Spinal cord (tissue), 10 donors: Measurements from ENCODE around the gene BCL3. TPM values are rescaled to one million over a fixed set of nuclear protein-coding genes. Genes with fewer than 3 reads are reported as not detected.
A peak's percentile ranks its signal among the peaks of the same experiment; 100 is the strongest.

Experiments used
- DNase-seq, 6 donors: peaks; one replicate each; pipeline versions ENCODE4 v3.0.0 to v3.0.0-alpha.2; 2013 to 2015; ENCODE audit warnings: low spot score in 6 of 6, low read depth in 4 of 6
- H3K27ac ChIP-seq: one replicate; pipeline ENCODE4 v1.5.1; 2013; ENCODE audit warnings: low read depth, low read length, control low read depth
- H3K27me3 ChIP-seq: one replicate; pipeline ENCODE4 v1.6.1; 2013; ENCODE audit warnings: low read length; ENCODE audit not compliant: control insufficient read depth, insufficient read depth
- H3K36me3 ChIP-seq: one replicate; pipeline ENCODE4 v1.6.1; 2013; ENCODE audit warnings: low read length; ENCODE audit not compliant: control insufficient read depth, insufficient read depth
- H3K4me1 ChIP-seq: one replicate; pipeline ENCODE4 v1.6.1; 2013; ENCODE audit warnings: low read length; ENCODE audit not compliant: control insufficient read depth, insufficient read depth
- H3K4me3 ChIP-seq: one replicate; pipeline ENCODE4 v1.5.1; 2013; ENCODE audit warnings: low read depth, low read length, control low read depth
- H3K9me3 ChIP-seq: one replicate; pipeline ENCODE4 v1.6.1; 2013; ENCODE audit warnings: low read length; ENCODE audit not compliant: control insufficient read depth, insufficient read depth
- WGBS: methylation state at CpG from one replicate; pipeline ENCODE4 v1.1.5; 2013; ENCODE audit warnings: missing lambda C conversion rate; ENCODE audit not compliant: insufficient coverage; 5-methylcytosine and 5-hydroxymethylcytosine counted together
- polyA plus RNA-seq, 2 donors: library from polyadenylated mRNA; unstranded; fragments of 120-200 nt; gene quantifications; one replicate each; pipeline ENCODE4 v1.2.1, GENCODE V29; 2013; ENCODE audit not compliant: insufficient read length in 2 of 2
- total RNA-seq, 2 donors: library from RNA; depleted of rRNA in 1 of 2; stranded (reverse); fragments of 120-200 nt in 1 of 2; fragments of >200 nt in 1 of 2; gene quantifications; one replicate each; pipeline versions ENCODE4 v1.2.3 to v1.2.4, GENCODE V29; 2013 to 2014
- donor health status: healthy.

The BCL3 gene
- total and polyA plus RNA-seq, 4 donors, result 1.6 to 9.6 (median 4.8) TPM

- peaks cover 27% of the 10 kb centered on the region for H3K4me1 ChIP-seq
- peaks cover 47% of the 10 kb centered on the region for H3K27me3 ChIP-seq
- peak overlapping the region; percentile 36 for H3K4me3 ChIP-seq
- peak overlapping the region; percentile 71 for H3K27ac ChIP-seq
- H3K36me3 ChIP-seq, result no peaks in the 10 kb centered on the region
- 8% methylated on average over 11 of the region's 34 CpGs for WGBS
- DNase-seq, result peak in 1 of 6 donors; percentile 83
- H3K9me3 ChIP-seq, result no peaks in the 10 kb centered on the region
Measured at GRCh38 chr19:44746946-44747738, 1.4 kb upstream of the BCL3 start.

GRCh38 chr19:44747739-44748425, 626 bp upstream of the BCL3 start:
- peak overlapping the region; percentile 36 for H3K4me3 ChIP-seq
- peak in 2 of 6 donors; percentile 5 to 50 for DNase-seq
- no peaks in the 10 kb centered on the region for H3K9me3 ChIP-seq
- H3K36me3 ChIP-seq, result no peaks in the 10 kb centered on the region
- peaks cover 20% of the 10 kb centered on the region for H3K4me1 ChIP-seq
- peaks cover 53% of the 10 kb centered on the region for H3K27me3 ChIP-seq
- H3K27ac ChIP-seq, result peak overlapping the region; percentile 71
- under 1% methylated on average over 15 of the region's 26 CpGs for WGBS

GRCh38 chr19:44749292-44749691, 784 bp downstream of the BCL3 start:
- Histone ChIP-seq H3K4me1 (peaks cover 33% of the 10 kb centered on the region), H3K27ac (no peak overlapping the region), H3K36me3 (no peaks in the 10 kb centered on the region), H3K9me3 (no peaks in the 10 kb centered on the region), H3K27me3 (peaks cover 66% of the 10 kb centered on the region), H3K4me3 (peak overlapping the region; percentile 29)
- 71% methylated on average over 1 of the region's 1 CpG for WGBS
- DNase-seq, result no peak

- Histone ChIP-seq H3K4me1 (peaks cover 40% of the 10 kb centered on the region), H3K4me3 (no peak overlapping the region), H3K36me3 (no peaks in the 10 kb centered on the region), H3K9me3 (no peaks in the 10 kb centered on the region), H3K27ac (no peak overlapping the region), H3K27me3 (peaks cover 72% of the 10 kb centered on the region)
- WGBS, result 98% methylated on average over 7 of the region's 10 CpGs
- DNase-seq, result no peak
Measured at GRCh38 chr19:44749994-44750393, 1.5 kb downstream of the BCL3 start.

GRCh38 chr19:44752123-44752815, 3.8 kb downstream of the BCL3 start:
- no peaks in the 10 kb centered on the region for H3K36me3 ChIP-seq
- no CpG with 5 or more reads among the region's 8 CpGs for WGBS
- H3K27ac ChIP-seq, result no peak overlapping the region
- H3K9me3 ChIP-seq, result no peaks in the 10 kb centered on the region
- H3K4me1 ChIP-seq, result peaks cover 44% of the 10 kb centered on the region
- no peak for DNase-seq
- no peak overlapping the region for H3K4me3 ChIP-seq
- H3K27me3 ChIP-seq, result peaks cover 75% of the 10 kb centered on the region

GRCh38 chr19:44752816-44753625, 4.5 kb downstream of the BCL3 start:
- H3K27ac ChIP-seq, result peak overlapping the region; percentile 47
- peak overlapping the region; percentile 12 for H3K4me3 ChIP-seq
- peak in 1 of 6 donors; percentile 79 for DNase-seq
- H3K27me3 ChIP-seq, result peaks cover 74% of the 10 kb centered on the region
- no peaks in the 10 kb centered on the region for H3K9me3 ChIP-seq
- peaks cover 44% of the 10 kb centered on the region for H3K4me1 ChIP-seq
- WGBS, result 3% methylated on average over 12 of the region's 18 CpGs
- H3K36me3 ChIP-seq, result no peaks in the 10 kb centered on the region

- H3K36me3 ChIP-seq, result no peaks in the 10 kb centered on the region
- peak overlapping the region; percentile 12 for H3K4me3 ChIP-seq
- H3K27me3 ChIP-seq, result peaks cover 73% of the 10 kb centered on the region
- 0% methylated on average over 5 of the region's 11 CpGs for WGBS
- H3K4me1 ChIP-seq, result peaks cover 47% of the 10 kb centered on the region
- no peaks in the 10 kb centered on the region for H3K9me3 ChIP-seq
- peak overlapping the region; percentile 54 for H3K27ac ChIP-seq
- no peak for DNase-seq
Measured at GRCh38 chr19:44753626-44753931, 5.1 kb downstream of the BCL3 start.

- H3K27me3 ChIP-seq, result peaks cover 71% of the 10 kb centered on the region
- H3K36me3 ChIP-seq, result no peaks in the 10 kb centered on the region
- peaks cover 46% of the 10 kb centered on the region for H3K4me1 ChIP-seq
- no peaks in the 10 kb centered on the region for H3K9me3 ChIP-seq
- H3K27ac ChIP-seq, result peak overlapping the region; percentile 54
- DNase-seq, result peak in 1 of 6 donors; percentile 62
- 4% methylated on average over 12 of the region's 33 CpGs for WGBS
- no peak overlapping the region for H3K4me3 ChIP-seq
Measured at GRCh38 chr19:44753932-44754749, 5.6 kb downstream of the BCL3 start.
